Lower lobe of right lung (tissue), 2 donors: Measurements from ENCODE around the gene NPFF. TPM values are rescaled to one million over a fixed set of nuclear protein-coding genes. Genes with fewer than 3 reads are reported as not detected.
"Not testable (repeated sequence)": the region's sequence is repeated elsewhere in the genome, so short reads cannot be mapped to it uniquely, and the experiment has no call there.

ENCODE experiments used
- ATAC-seq, 2 donors: fragments of 200-7000 bp; cut with Tn5 transposase; one replicate each; pipeline ENCODE4 v1.9.1; 2020 to 2022; ENCODE audit warnings: mild to moderate bottlenecking in 2 of 2, moderate library complexity in 2 of 2
- DNase-seq: peaks from one replicate; pipeline ENCODE4 v3.0.0-alpha.2; 2020
- H3K27ac ChIP-seq: fragments of 200-600 bp; one replicate; pipeline ENCODE4 v1.8.0; 2022
- H3K27me3 ChIP-seq: fragments of 200-600 bp; one replicate; pipeline ENCODE4 v1.8.0; 2022; ENCODE audit warnings: low read depth
- H3K36me3 ChIP-seq: fragments of 200-600 bp; one replicate; pipeline ENCODE4 v1.8.0; 2022; ENCODE audit warnings: mild to moderate bottlenecking
- H3K4me1 ChIP-seq: fragments of 200-600 bp; one replicate; pipeline ENCODE4 v1.8.0; 2022
- H3K4me3 ChIP-seq: fragments of 200-600 bp; one replicate; pipeline ENCODE4 v1.8.0; 2022; ENCODE audit warnings: mild to moderate bottlenecking
- H3K9me3 ChIP-seq: fragments of 200-600 bp; one replicate; pipeline ENCODE4 v1.8.0; 2022
- intact Hi-C: fragments of 100-400 bp; cut with DNase I; formaldehyde crosslinking; loops from one replicate; pipeline ENCODE4 v1.11.0; 2022
- total RNA-seq: library from RNA; stranded (reverse); fragmentation: NEBNext Ultra II Directional; extraction: Animal tissue kit (Norgen Biotek cat#: 25700); gene quantifications from one replicate; pipeline ENCODE4 v1.2.1, GENCODE V29; 2021
- TF ChIP-seq, protein P1 (sequence below): fragments of 200-600 bp; IDR thresholded peaks from one replicate; pipeline ENCODE4 v1.8.0; 2022; ENCODE audit warnings: antibody characterized with exemption, mild to moderate bottlenecking
- donor health status: DM: no; HTN: yes; CAD: no; lungs with severe emphysema.

NPFF gene
- total RNA-seq, 1 donor from 2014 or later = not detected

DNA sequence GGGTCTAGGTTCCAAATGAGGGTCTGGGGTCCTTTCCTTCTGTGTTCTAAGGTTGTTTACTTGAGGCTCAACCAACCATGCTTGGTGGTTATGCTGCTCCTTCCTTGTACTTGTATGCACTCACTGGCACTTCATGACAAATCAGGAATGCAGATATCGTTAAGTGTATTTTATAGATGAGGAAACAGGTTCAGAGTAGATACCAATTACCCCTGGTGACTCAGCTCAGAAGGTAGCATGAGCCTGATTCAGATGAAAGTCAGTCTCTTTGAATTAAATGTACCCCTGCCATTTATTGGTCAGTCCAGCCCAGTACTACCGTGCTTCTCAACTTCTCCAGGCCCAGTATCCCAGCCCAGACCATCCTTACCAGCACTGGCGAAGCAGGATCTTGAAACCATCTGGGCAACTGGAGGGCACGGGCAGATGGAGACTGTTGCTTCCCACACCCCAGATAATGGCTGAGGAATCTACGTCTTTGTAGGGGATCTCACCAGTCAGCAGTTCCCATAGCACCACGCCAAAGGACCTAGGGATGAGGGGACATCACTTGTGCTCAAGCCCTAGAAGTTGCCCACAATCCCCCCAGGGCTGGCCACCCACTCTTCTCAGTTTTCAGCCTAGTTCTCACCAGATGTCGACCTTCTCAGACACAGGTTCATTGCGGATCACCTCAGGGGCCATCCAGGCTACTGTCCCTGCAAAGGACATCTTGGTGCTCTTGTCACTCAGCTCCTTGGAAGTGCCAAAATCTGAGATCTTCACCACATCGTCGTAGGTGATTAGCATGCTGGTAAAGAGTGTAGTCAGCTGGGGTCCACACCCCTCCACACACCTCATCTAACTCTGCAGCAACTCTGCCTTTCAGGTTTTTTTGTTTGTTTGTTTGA, 22.4 kb downstream of the NPFF start:
- H3K4me3 ChIP-seq = no peak overlapping the region
- intact Hi-C loops = no loop called here
- DNase-seq = no peak
- H3K4me1 ChIP-seq = peaks cover 27% of the 10 kb centered on the region
- peak in 1 of 2 donors; percentile 10 for ATAC-seq
- TF ChIP-seq, protein P1, sequence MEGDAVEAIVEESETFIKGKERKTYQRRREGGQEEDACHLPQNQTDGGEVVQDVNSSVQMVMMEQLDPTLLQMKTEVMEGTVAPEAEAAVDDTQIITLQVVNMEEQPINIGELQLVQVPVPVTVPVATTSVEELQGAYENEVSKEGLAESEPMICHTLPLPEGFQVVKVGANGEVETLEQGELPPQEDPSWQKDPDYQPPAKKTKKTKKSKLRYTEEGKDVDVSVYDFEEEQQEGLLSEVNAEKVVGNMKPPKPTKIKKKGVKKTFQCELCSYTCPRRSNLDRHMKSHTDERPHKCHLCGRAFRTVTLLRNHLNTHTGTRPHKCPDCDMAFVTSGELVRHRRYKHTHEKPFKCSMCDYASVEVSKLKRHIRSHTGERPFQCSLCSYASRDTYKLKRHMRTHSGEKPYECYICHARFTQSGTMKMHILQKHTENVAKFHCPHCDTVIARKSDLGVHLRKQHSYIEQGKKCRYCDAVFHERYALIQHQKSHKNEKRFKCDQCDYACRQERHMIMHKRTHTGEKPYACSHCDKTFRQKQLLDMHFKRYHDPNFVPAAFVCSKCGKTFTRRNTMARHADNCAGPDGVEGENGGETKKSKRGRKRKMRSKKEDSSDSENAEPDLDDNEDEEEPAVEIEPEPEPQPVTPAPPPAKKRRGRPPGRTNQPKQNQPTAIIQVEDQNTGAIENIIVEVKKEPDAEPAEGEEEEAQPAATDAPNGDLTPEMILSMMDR = no peak
- peaks cover 71% of the 10 kb centered on the region for H3K36me3 ChIP-seq
- no peaks in the 10 kb centered on the region for H3K27me3 ChIP-seq
- H3K27ac ChIP-seq = no peak overlapping the region
- no peaks in the 10 kb centered on the region for H3K9me3 ChIP-seq

DNA sequence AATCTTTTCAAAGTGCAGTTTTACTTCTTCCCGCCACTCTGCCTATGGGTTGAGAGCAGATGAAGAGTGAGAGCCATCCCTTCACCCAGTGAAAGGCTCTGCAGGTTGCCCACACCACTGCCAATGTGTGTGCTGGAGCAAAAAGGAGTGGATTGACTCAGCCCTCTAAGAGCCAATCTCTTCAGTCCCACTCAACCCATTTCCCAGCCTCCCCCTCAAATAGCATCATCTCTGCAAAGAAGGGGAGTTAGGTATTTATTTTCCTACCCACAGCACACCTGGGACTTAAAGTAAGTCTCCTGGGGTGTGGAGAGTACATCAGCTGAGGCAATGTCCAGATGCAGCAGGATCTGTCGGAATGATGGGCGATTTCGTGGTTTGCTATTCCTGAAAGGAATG, 23.3 kb downstream of the NPFF start:
- peaks cover 80% of the 10 kb centered on the region for H3K36me3 ChIP-seq
- H3K27me3 ChIP-seq = no peaks in the 10 kb centered on the region
- TF ChIP-seq, protein P1 = no peak
- ATAC-seq (no peak), DNase-seq (no peak)
- no peak overlapping the region for H3K4me3 ChIP-seq
- intact Hi-C loops = no loop called here
- H3K27ac ChIP-seq = no peak overlapping the region
- peaks cover 27% of the 10 kb centered on the region for H3K4me1 ChIP-seq
- no peaks in the 10 kb centered on the region for H3K9me3 ChIP-seq

DNA sequence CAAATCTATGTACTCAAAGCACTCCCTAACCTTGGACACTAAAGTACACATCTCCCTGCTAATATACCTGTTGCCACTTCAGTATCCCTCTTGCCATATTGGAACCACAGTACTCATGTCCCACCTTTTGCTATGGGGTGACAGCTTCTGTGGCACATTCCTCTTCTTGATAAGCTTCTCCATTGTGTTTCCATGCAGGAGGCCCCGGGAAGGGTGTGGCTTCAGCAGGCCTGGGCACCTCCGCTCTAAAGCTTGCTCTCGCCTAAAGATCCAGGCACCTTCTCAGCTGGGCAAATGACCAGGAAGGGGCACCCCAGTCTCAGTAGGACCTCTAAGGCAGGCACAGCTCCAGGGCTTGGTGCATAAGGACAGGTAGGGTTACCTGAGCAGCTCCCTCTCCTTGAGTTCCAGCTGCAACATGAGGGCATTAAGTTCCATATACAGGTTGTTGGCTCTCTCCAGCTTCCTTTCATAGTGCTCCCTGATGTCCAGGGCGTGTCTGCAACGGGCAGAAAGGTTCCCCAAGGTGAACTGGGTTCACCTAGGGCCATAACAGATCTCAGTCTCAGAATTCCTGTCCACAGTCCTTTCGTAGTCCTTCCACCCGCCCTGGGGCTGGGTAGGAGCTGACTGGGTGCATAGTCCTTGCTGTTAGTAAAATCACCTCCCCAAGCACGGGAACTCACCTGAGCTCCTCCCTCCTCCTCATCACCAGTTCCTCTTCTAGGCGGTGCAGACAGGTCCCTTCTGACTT, 23.9 kb downstream of the NPFF start:
- ATAC-seq (no peak), DNase-seq (no peak)
- H3K27me3 ChIP-seq = no peaks in the 10 kb centered on the region
- H3K36me3 ChIP-seq = peaks cover 86% of the 10 kb centered on the region
- H3K27ac ChIP-seq = no peak overlapping the region
- H3K9me3 ChIP-seq = no peaks in the 10 kb centered on the region
- peaks cover 27% of the 10 kb centered on the region for H3K4me1 ChIP-seq
- no peak overlapping the region for H3K4me3 ChIP-seq
- TF ChIP-seq, protein P1 = no peak
- intact Hi-C loops = no loop called here

DNA sequence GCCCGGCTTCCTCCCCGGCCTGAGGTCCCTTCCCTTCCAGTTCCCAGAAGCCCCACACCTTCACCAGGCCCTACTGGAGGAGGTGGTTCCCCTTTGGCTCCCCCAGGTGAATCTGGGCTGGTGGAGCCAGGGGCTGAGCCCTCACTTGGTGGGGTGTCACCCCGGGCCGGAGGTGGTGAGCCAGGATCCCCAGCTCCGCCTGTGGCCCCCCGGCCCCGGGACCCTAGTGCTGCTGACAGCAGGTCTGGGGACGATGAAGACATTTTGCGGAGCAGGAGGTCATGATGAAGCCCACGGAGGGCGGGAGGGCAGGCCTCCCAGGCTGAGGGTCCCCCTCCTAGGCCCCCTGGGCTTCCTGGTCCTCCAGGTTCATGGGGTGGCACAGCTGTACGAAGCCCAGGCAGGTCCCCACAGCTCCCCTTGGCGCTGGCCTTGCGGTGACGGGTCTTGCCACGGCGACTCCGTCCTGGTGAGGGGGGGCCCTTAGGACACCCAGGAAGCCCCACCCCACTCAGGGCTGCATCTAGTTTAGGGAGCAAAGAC, 24.6 kb downstream of the NPFF start:
- H3K4me1 ChIP-seq = peaks cover 20% of the 10 kb centered on the region
- H3K4me3 ChIP-seq = no peak overlapping the region
- H3K9me3 ChIP-seq = no peaks in the 10 kb centered on the region
- TF ChIP-seq, protein P1 = no peak
- intact Hi-C loops = no loop called here
- ATAC-seq (peak; percentile 8 to 13), DNase-seq (no peak)
- H3K27ac ChIP-seq = no peak overlapping the region
- H3K27me3 ChIP-seq = no peaks in the 10 kb centered on the region
- H3K36me3 ChIP-seq = peaks cover 93% of the 10 kb centered on the region

DNA sequence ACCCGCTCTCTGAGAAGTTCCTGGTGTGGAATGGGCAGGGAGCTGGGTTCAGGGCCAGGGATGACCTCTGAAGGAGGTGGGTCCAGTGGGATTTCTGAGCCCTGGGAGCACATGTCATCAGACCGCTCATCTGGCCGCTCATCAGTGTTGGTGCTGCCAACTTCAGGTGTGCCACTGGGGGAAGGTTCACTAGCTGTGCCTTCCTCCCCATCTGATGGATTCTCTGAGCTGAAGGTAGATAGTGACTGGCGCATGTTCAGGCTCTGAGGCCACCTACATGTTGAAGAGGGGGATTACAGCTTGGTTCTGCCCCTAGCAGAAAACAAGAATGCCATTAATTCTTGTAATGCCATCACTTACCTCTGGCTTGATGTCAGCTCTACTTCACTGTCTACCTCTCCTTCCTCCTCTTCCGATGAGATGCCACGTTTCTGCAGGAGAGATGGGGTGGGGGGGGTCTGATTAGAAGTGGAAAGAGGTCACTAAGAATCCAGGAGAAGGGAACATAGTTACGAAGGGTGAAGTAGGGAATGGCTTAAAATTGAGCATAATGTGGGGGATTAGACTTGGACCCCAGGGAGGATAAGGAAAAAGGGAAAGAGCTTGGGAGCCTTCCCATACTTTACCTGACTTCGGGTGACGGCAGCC, 25.2 kb downstream of the NPFF start:
- H3K27me3 ChIP-seq = no peaks in the 10 kb centered on the region
- intact Hi-C loops = no loop called here
- H3K4me3 ChIP-seq = no peak overlapping the region
- DNase-seq (no peak), ATAC-seq (no peak)
- peaks cover 14% of the 10 kb centered on the region for H3K4me1 ChIP-seq
- H3K27ac ChIP-seq = no peak overlapping the region
- TF ChIP-seq, protein P1 = no peak
- H3K36me3 ChIP-seq = peaks cover 98% of the 10 kb centered on the region
- H3K9me3 ChIP-seq = no peaks in the 10 kb centered on the region

DNA sequence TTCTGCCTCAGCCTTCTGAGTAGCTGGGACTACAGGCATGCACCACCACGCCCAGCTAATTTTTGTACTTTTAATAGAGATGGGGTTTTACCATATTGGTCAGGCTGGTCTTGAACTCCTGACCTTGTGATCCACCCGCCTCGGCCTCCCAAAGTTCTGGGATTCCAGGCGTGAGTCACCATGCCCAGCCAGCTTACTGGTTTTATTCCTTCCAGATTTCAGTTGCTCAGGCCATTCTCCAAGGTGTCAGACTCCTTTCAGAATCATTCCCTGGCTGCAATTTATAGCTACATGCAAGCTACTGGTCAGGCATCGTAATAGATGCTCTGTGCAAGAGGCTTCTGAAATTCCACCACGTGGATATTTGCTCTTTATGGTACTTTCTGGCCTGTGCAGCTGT, 25.8 kb downstream of the NPFF start:
- H3K36me3 ChIP-seq = peaks cover 98% of the 10 kb centered on the region

More for the DNA sequence above, 25.8 kb downstream of the NPFF start:
- H3K27ac ChIP-seq, H3K27me3 ChIP-seq, H3K4me3 ChIP-seq, intact Hi-C loops, H3K9me3 ChIP-seq, ATAC-seq, DNase-seq: not testable (repeated sequence)
- H3K4me1 ChIP-seq = peaks cover 13% of the 10 kb centered on the region
